HL-60 (cell line): ENCODE results near the gene YPEL5.

Experiments
- DNase-seq, 2 experiments: peaks; one replicate each; pipeline ENCODE4 v3.0.0-alpha.2; 2010 to 2020; ENCODE audit warnings: low read depth in 1 of 2, low spot score in 1 of 2
- H3K27ac ChIP-seq: fragments of 250-450 bp; sonication (Bioruptor Pico); replicated peaks from 2 replicates; pipeline ENCODE4 v1.5.1; 2020; ENCODE audit warnings: mild to moderate bottlenecking, moderate library complexity
- H3K27me3 ChIP-seq: fragments of 250-450 bp; sonication (Bioruptor Pico); 2 replicates; pipeline ENCODE4 v1.5.1; 2021; ENCODE audit warnings: mild to moderate bottlenecking, moderate library complexity; ENCODE audit not compliant: insufficient read depth, poor library complexity, severe bottlenecking
- H3K4me3 ChIP-seq: replicated peaks from 2 replicates; pipeline ENCODE4 v1.5.1; 2011; ENCODE audit warnings: mild to moderate bottlenecking, control low read depth, low read length; ENCODE audit not compliant: insufficient read depth
- CTCF ChIP-seq: IDR thresholded peaks from one replicate; pipeline ENCODE4 v1.5.1; 2011; ENCODE audit warnings: low read length, control low read depth, inconsistent platforms; ENCODE audit not compliant: insufficient read depth
- GABPA ChIP-seq: IDR thresholded peaks from 2 replicates; pipeline ENCODE4 v1.6.1; 2012; ENCODE audit warnings: low read depth
- POLR2AphosphoS5 ChIP-seq: IDR thresholded peaks from 2 replicates; pipeline ENCODE4 v1.6.1; 2012; ENCODE audit warnings: low read depth
- REST ChIP-seq: IDR thresholded peaks from 2 replicates; pipeline ENCODE4 v1.6.1; 2012; ENCODE audit warnings: low read depth; ENCODE audit not compliant: insufficient replicate concordance
- SPI1 ChIP-seq: IDR thresholded peaks from 2 replicates; pipeline ENCODE4 v1.6.1; 2012; ENCODE audit warnings: low read depth, mild to moderate bottlenecking, borderline replicate concordance

YPEL5 gene

GRCh38 chr2:30136764-30137444 is 9.9 kb upstream of the YPEL5 start:
- no peak for TF ChIP-seq GABPA
- no peak for TF ChIP-seq CTCF
- TF ChIP-seq SPI1, result no peak
- no peak for TF ChIP-seq POLR2AphosphoS5
- TF ChIP-seq REST, result no peak
- Histone ChIP-seq H3K27ac (no peak overlapping the region), H3K27me3 (peaks cover 3% of the 10 kb centered on the region), H3K4me3 (no peak overlapping the region)
- DNase-seq, result no peak

GRCh38 chr2:30139131-30139870 is 7.5 kb upstream of the YPEL5 start:
- Histone ChIP-seq H3K27me3 (peaks cover 3% of the 10 kb centered on the region), H3K4me3 (no peak overlapping the region), H3K27ac (no peak overlapping the region)
- no peak for DNase-seq
- TF ChIP-seq POLR2AphosphoS5 (no peak), REST (no peak), SPI1 (no peak), GABPA (no peak)

GRCh38 chr2:30141136-30141535 is 5.7 kb upstream of the YPEL5 start:
- Histone ChIP-seq H3K4me3 (no peak overlapping the region), H3K27me3 (no peaks in the 10 kb centered on the region), H3K27ac (no peak overlapping the region)
- no peak for TF ChIP-seq SPI1
- DNase-seq, result no peak

GRCh38 chr2:30144260-30144659 is 2.5 kb upstream of the YPEL5 start:
- no peak for DNase-seq
- TF ChIP-seq CTCF, result no peak
- TF ChIP-seq GABPA, result no peak
- no peak for TF ChIP-seq SPI1
- TF ChIP-seq REST, result no peak
- TF ChIP-seq POLR2AphosphoS5, result no peak

More at GRCh38 chr2:30144260-30144659, 2.5 kb upstream of the YPEL5 start:
- no peak overlapping the region for H3K27ac ChIP-seq
- H3K27me3 ChIP-seq, result no peaks in the 10 kb centered on the region
- H3K4me3 ChIP-seq, result no peak overlapping the region
